Astrocyte (in vitro differentiated cells and primary cell): ENCODE measurements around the gene UROC1. TPM values are rescaled to one million over a fixed set of nuclear protein-coding genes. Genes with fewer than 3 reads are reported as not detected.

Experiments used
- DNase-seq: peaks from one replicate; pipeline ENCODE4 v3.0.0-alpha.2; 2010; ENCODE audit warnings: low read depth
- FAIRE-seq: peaks from 2 replicates; lab custom pipeline; 2011; peaks lifted over from hg19 to GRCh38; lab: Jason Lieb, UNC
- H2AFZ ChIP-seq: 2 replicates; pipeline ENCODE4 v1.6.0; 2012; ENCODE audit warnings: low read depth, low read length, inconsistent platforms
- H3K27ac ChIP-seq: 2 replicates; pipeline ENCODE4 v1.5.1; 2011; ENCODE audit warnings: low read depth, low read length, inconsistent platforms
- H3K27me3 ChIP-seq: 2 replicates; pipeline ENCODE4 v1.6.0; 2011; ENCODE audit warnings: low read length, inconsistent platforms; ENCODE audit not compliant: insufficient read depth
- H3K36me3 ChIP-seq: 2 replicates; pipeline ENCODE4 v1.5.1; 2011; ENCODE audit warnings: low read length, inconsistent platforms; ENCODE audit not compliant: insufficient read depth
- H3K4me1 ChIP-seq: 2 replicates; pipeline ENCODE4 v1.5.1; 2011; ENCODE audit warnings: low read length, inconsistent platforms; ENCODE audit not compliant: insufficient read depth
- H3K4me2 ChIP-seq: 2 replicates; pipeline ENCODE4 v1.6.0; 2012; ENCODE audit warnings: low read length, inconsistent platforms
- H3K4me3 ChIP-seq: 2 replicates; pipeline ENCODE4 v1.5.1; 2011; ENCODE audit warnings: low read depth, mild to moderate bottlenecking, low read length, inconsistent platforms; ENCODE audit not compliant: insufficient read depth
- H3K79me2 ChIP-seq: 2 replicates; pipeline ENCODE4 v1.6.0; 2012; ENCODE audit warnings: mild to moderate bottlenecking, low read length, inconsistent platforms; ENCODE audit not compliant: insufficient read depth
- H3K9ac ChIP-seq: 2 replicates; pipeline ENCODE4 v1.6.0; 2012; ENCODE audit warnings: mild to moderate bottlenecking, low read length, inconsistent platforms
- H3K9me3 ChIP-seq: 2 replicates; pipeline ENCODE4 v1.5.1; 2012; ENCODE audit warnings: low read depth, mild to moderate bottlenecking, low read length, inconsistent platforms; ENCODE audit not compliant: insufficient read depth
- H4K20me1 ChIP-seq: 2 replicates; pipeline ENCODE4 v1.6.0; 2012; ENCODE audit warnings: low read length, inconsistent platforms; ENCODE audit not compliant: insufficient read depth
- H3K27ac Mint-ChIP-seq: one replicate; pipeline ENCODE4 v1.8.0; 2021; ENCODE audit warnings: mild to moderate bottlenecking, mixed read lengths; ENCODE audit not compliant: unreplicated experiment
- H3K27me3 Mint-ChIP-seq: one replicate; pipeline ENCODE4 v1.8.0; 2021; ENCODE audit warnings: low read depth, mixed read lengths; ENCODE audit not compliant: unreplicated experiment
- H3K36me3 Mint-ChIP-seq: one replicate; pipeline ENCODE4 v1.8.0; 2021; ENCODE audit warnings: low read depth, mixed read lengths; ENCODE audit not compliant: unreplicated experiment
- H3K4me1 Mint-ChIP-seq: one replicate; pipeline ENCODE4 v1.8.0; 2021; ENCODE audit warnings: low read depth, mixed read lengths; ENCODE audit not compliant: unreplicated experiment
- H3K4me3 Mint-ChIP-seq: one replicate; pipeline ENCODE4 v1.8.0; 2021; ENCODE audit warnings: mild to moderate bottlenecking, moderate library complexity, mixed read lengths; ENCODE audit not compliant: unreplicated experiment
- H3K9me3 Mint-ChIP-seq: one replicate; pipeline ENCODE4 v1.8.0; 2021; ENCODE audit warnings: mild to moderate bottlenecking, mixed read lengths; ENCODE audit not compliant: unreplicated experiment
- CTCF ChIP-seq: IDR thresholded peaks from 2 replicates; pipeline ENCODE4 v1.5.1; 2011; ENCODE audit warnings: low read depth, mild to moderate bottlenecking, inconsistent platforms, low read length, moderate library complexity; ENCODE audit not compliant: insufficient read depth
- EZH2 ChIP-seq: IDR thresholded peaks from 2 replicates; pipeline ENCODE4 v1.6.1; 2012; ENCODE audit warnings: mild to moderate bottlenecking, low read length, inconsistent platforms; ENCODE audit not compliant: insufficient read depth
- total RNA-seq: library from RNA; stranded (reverse); gene quantifications from 2 replicates; pipeline ENCODE4 v1.2.1, GENCODE V29; 2021

UROC1 gene
- total RNA-seq, 1 donor from 2014 or later, result not detected

GRCh38 chr3:126531051-126531330 lies 13.4 kb upstream of the UROC1 start:
- Histone ChIP-seq H3K4me3 (no peak overlapping the region), H3K79me2 (no peaks in the 10 kb centered on the region), H3K9me3 (no peaks in the 10 kb centered on the region), H2AFZ (no peak overlapping the region), H3K4me1 (no peaks in the 10 kb centered on the region), H3K27ac (no peak overlapping the region), H3K36me3 (no peaks in the 10 kb centered on the region), H3K4me2 (no peak overlapping the region), H3K27me3 (peaks cover 40% of the 10 kb centered on the region), H4K20me1 (no peaks in the 10 kb centered on the region), H3K9ac (no peak overlapping the region)
- TF ChIP-seq EZH2 (no peak), CTCF (no peak)
- no peak for FAIRE-seq
- Mint-ChIP-seq H3K27ac (no peak overlapping the region), H3K9me3 (peaks cover 2% of the 10 kb centered on the region), H3K36me3 (no peaks in the 10 kb centered on the region), H3K27me3 (peaks cover 65% of the 10 kb centered on the region), H3K4me1 (no peaks in the 10 kb centered on the region), H3K4me3 (no peak overlapping the region)
- no peak for DNase-seq

GRCh38 chr3:126530171-126531050 lies 12.8 kb upstream of the UROC1 start:
- DNase-seq (no peak), FAIRE-seq (no peak)
- H3K36me3 Mint-ChIP-seq, result no peaks in the 10 kb centered on the region
- Histone ChIP-seq H3K4me1 (no peaks in the 10 kb centered on the region), H3K4me3 (no peak overlapping the region), H3K27me3 (peaks cover 37% of the 10 kb centered on the region), H3K9ac (no peak overlapping the region), H4K20me1 (no peaks in the 10 kb centered on the region), H3K9me3 (no peaks in the 10 kb centered on the region), H3K36me3 (no peaks in the 10 kb centered on the region), H2AFZ (no peak overlapping the region), H3K27ac (no peak overlapping the region), H3K4me2 (no peak overlapping the region), H3K79me2 (no peaks in the 10 kb centered on the region)
- H3K4me1 Mint-ChIP-seq, result no peaks in the 10 kb centered on the region
- no peak overlapping the region for H3K4me3 Mint-ChIP-seq
- H3K9me3 Mint-ChIP-seq, result peaks cover 2% of the 10 kb centered on the region
- H3K27ac Mint-ChIP-seq, result no peak overlapping the region
- peaks cover 65% of the 10 kb centered on the region for H3K27me3 Mint-ChIP-seq
- TF ChIP-seq CTCF (no peak), EZH2 (no peak)

- no peak overlapping the region for H3K27ac Mint-ChIP-seq
- H3K36me3 Mint-ChIP-seq, result no peaks in the 10 kb centered on the region
- DNase-seq (no peak), FAIRE-seq (no peak)
- H3K4me3 Mint-ChIP-seq, result no peak overlapping the region
- TF ChIP-seq CTCF, result no peak
- no peak for TF ChIP-seq EZH2
- H3K27me3 Mint-ChIP-seq, result peaks cover 65% of the 10 kb centered on the region
- Histone ChIP-seq H3K36me3 (no peaks in the 10 kb centered on the region), H2AFZ (no peak overlapping the region), H3K9ac (no peak overlapping the region), H4K20me1 (no peaks in the 10 kb centered on the region), H3K9me3 (no peaks in the 10 kb centered on the region), H3K27ac (no peak overlapping the region), H3K4me2 (no peak overlapping the region), H3K4me3 (no peak overlapping the region), H3K79me2 (no peaks in the 10 kb centered on the region), H3K27me3 (peaks cover 35% of the 10 kb centered on the region), H3K4me1 (no peaks in the 10 kb centered on the region)
- H3K9me3 Mint-ChIP-seq, result peaks cover 2% of the 10 kb centered on the region
- no peaks in the 10 kb centered on the region for H3K4me1 Mint-ChIP-seq
Observed at GRCh38 chr3:126529585-126530170, 12.1 kb upstream of the UROC1 start.
